ENCODE measurements around the gene KRTAP10-5. TPM values are rescaled to one million over a fixed set of nuclear protein-coding genes. Genes with fewer than 3 reads are reported as not detected.

KRTAP10-5 gene
- total RNA-seq, 4 donors from 2014 or later = not detected

GRCh38 chr21:44548381-44548780 lies 32.0 kb downstream of the KRTAP10-5 start:
- Histone ChIP-seq H3K4me1 (peaks cover 0 to 35% (median 5%) of the 10 kb centered on the region in 3 donors), H3K27ac (no peak overlapping the region), H3K4me3 (peak overlapping the region in 1 of 4 donors; percentile 30), H3K9me3 (peaks cover 0 to 11% (median 0%) of the 10 kb centered on the region in 3 donors), H3K27me3 (peaks cover 0 to 45% (median 0%) of the 10 kb centered on the region in 4 donors), H3K36me3 (no peaks in the 10 kb centered on the region)
- DNase-seq = no peak
- intact Hi-C loops (cut with DNase I) = no loop called here
- WGBS, 2 donors = 39 to 41% methylated on average over 13 of the region's 13 CpGs
- TF ChIP-seq CTCF (IDR thresholded peaks at IDR 0.05) (no peak), POLR2A (IDR thresholded peaks at IDR 0.05) (no peak)

- Histone ChIP-seq H3K9me3 (peaks cover 0 to 13% (median 0%) of the 10 kb centered on the region in 3 donors), H3K36me3 (no peaks in the 10 kb centered on the region), H3K4me3 (no peak overlapping the region), H3K27me3 (peaks cover 0 to 45% (median 0%) of the 10 kb centered on the region in 4 donors), H3K27ac (no peak overlapping the region), H3K4me1 (peaks cover 0 to 35% (median 5%) of the 10 kb centered on the region in 3 donors)
- no peak for DNase-seq
- WGBS, 2 donors = 53 to 56% methylated on average over 5 of the region's 5 CpGs
- TF ChIP-seq POLR2A (IDR thresholded peaks at IDR 0.05) = no peak
- TF ChIP-seq CTCF (IDR thresholded peaks at IDR 0.05) = no peak
- intact Hi-C loops (cut with DNase I) = no loop called here
These were observed 32.6 kb downstream of the KRTAP10-5 start for GRCh38 chr21:44547656-44548331.

- Histone ChIP-seq H3K4me1 (peaks cover 0 to 13% (median 5%) of the 10 kb centered on the region in 3 donors), H3K27ac (no peak overlapping the region), H3K4me3 (no peak overlapping the region), H3K9me3 (peaks cover 0 to 31% (median 0%) of the 10 kb centered on the region in 3 donors), H3K27me3 (peaks cover 0 to 33% (median 0%) of the 10 kb centered on the region in 4 donors), H3K36me3 (no peaks in the 10 kb centered on the region)
- intact Hi-C loops (cut with DNase I) = no loop called here
- no peak for DNase-seq
- TF ChIP-seq POLR2A (IDR thresholded peaks at IDR 0.05) (no peak), CTCF (IDR thresholded peaks at IDR 0.05) (no peak)
- WGBS, 2 donors = 53 to 71% methylated on average over 3 of the region's 3 CpGs
These were observed 35.8 kb downstream of the KRTAP10-5 start for GRCh38 chr21:44544566-44544965.

GRCh38 chr21:44542716-44543115 lies 37.7 kb downstream of the KRTAP10-5 start:
- TF ChIP-seq CTCF (IDR thresholded peaks at IDR 0.05) (no peak), POLR2A (IDR thresholded peaks at IDR 0.05) (no peak)
- H3K4me1 ChIP-seq = no peaks in the 10 kb centered on the region
- peaks cover 0 to 22% (median 0%) of the 10 kb centered on the region in 4 donors for H3K27me3 ChIP-seq
- intact Hi-C loops (cut with DNase I) = no loop called here
- H3K27ac ChIP-seq = no peak overlapping the region
- H3K9me3 ChIP-seq = peaks cover 0 to 31% (median 0%) of the 10 kb centered on the region in 3 donors
- no peaks in the 10 kb centered on the region for H3K36me3 ChIP-seq
- no peak for DNase-seq
- 70 to 86% methylated on average over 1 of the region's 1 CpG for WGBS, 2 donors
- no peak overlapping the region for H3K4me3 ChIP-seq

- Histone ChIP-seq H3K27ac (no peak overlapping the region), H3K36me3 (no peaks in the 10 kb centered on the region), H3K27me3 (peaks cover 0 to 19% (median 0%) of the 10 kb centered on the region in 4 donors), H3K9me3 (peaks cover 0 to 20% (median 0%) of the 10 kb centered on the region in 3 donors), H3K4me1 (no peaks in the 10 kb centered on the region), H3K4me3 (no peak overlapping the region)
- WGBS, 2 donors = 74 to 81% methylated on average over 10 to 11 of the region's 11 CpGs
- intact Hi-C loops (cut with DNase I) = no loop called here
- no peak for TF ChIP-seq CTCF (IDR thresholded peaks at IDR 0.05)
- no peak for TF ChIP-seq POLR2A (IDR thresholded peaks at IDR 0.05)
- DNase-seq = no peak
These were observed 39.6 kb downstream of the KRTAP10-5 start for GRCh38 chr21:44540741-44541288.
